Keratinocyte (primary cell): ENCODE measurements around the gene IFNL2. TPM values are rescaled to one million over a fixed set of nuclear protein-coding genes. Genes with fewer than 3 reads are reported as not detected.

Source experiments
- DNase-seq: peaks from one replicate; pipeline ENCODE4 v3.0.0-alpha.2; 2011; ENCODE audit warnings: low read depth, missing footprints, low spot score
- FAIRE-seq: peaks from 2 replicates; lab custom pipeline; 2011; peaks lifted over from hg19 to GRCh38; lab: Jason Lieb, UNC
- H2AFZ ChIP-seq: 2 replicates; pipeline ENCODE4 v1.6.0; 2012; ENCODE audit warnings: low read length, control low read depth, inconsistent platforms; ENCODE audit not compliant: control insufficient read depth
- H3K27ac ChIP-seq: 2 replicates; pipeline ENCODE4 v1.5.1; 2011; ENCODE audit warnings: low read length; ENCODE audit not compliant: control insufficient read depth, insufficient read depth
- H3K27me3 ChIP-seq: 3 replicates; pipeline ENCODE4 v1.6.0; 2011; ENCODE audit warnings: low read length; ENCODE audit not compliant: control insufficient read depth, insufficient read depth; ENCODE audit errors: extremely low read depth
- H3K36me3 ChIP-seq, 2 experiments: 2 replicates in 1 of 2; 3 replicates in 1 of 2; pipeline ENCODE4 v1.5.1; 2011; ENCODE audit warnings: low read length in 2 of 2, mild to moderate bottlenecking in 1 of 2; ENCODE audit not compliant: control insufficient read depth in 2 of 2, insufficient read depth in 2 of 2; ENCODE audit errors: extremely low read depth in 1 of 2
- H3K4me1 ChIP-seq: 3 replicates; pipeline ENCODE4 v1.5.1; 2011; ENCODE audit warnings: low read length; ENCODE audit not compliant: control insufficient read depth, insufficient read depth; ENCODE audit errors: extremely low read depth
- H3K4me2 ChIP-seq: 3 replicates; pipeline ENCODE4 v1.6.0; 2011; ENCODE audit warnings: low read depth, low read length; ENCODE audit not compliant: control insufficient read depth, insufficient read depth; ENCODE audit errors: extremely low read depth
- H3K4me3 ChIP-seq, 3 experiments: fragments of 200-600 bp in 1 of 3; sonication (generic) in 1 of 3; 2 replicates in 2 of 3; 3 replicates in 1 of 3; pipeline ENCODE4 v1.5.1; 2011 to 2016; ENCODE audit warnings: low read length in 3 of 3, mild to moderate bottlenecking in 3 of 3, control low read depth in 2 of 3, inconsistent platforms in 1 of 3, low read depth in 1 of 3, mixed read lengths in 1 of 3, mixed run types in 1 of 3, moderate library complexity in 1 of 3; ENCODE audit not compliant: control insufficient read depth in 2 of 3, insufficient read depth in 2 of 3; ENCODE audit errors: extremely low read depth in 1 of 3
- H3K79me2 ChIP-seq: 2 replicates; pipeline ENCODE4 v1.6.0; 2012; ENCODE audit warnings: low read length; ENCODE audit not compliant: control insufficient read depth, insufficient read depth
- H3K9ac ChIP-seq: 3 replicates; pipeline ENCODE4 v1.6.0; 2011; ENCODE audit warnings: low read length; ENCODE audit not compliant: control insufficient read depth, insufficient read depth; ENCODE audit errors: extremely low read depth
- H3K9me1 ChIP-seq: 3 replicates; pipeline ENCODE4 v1.6.0; 2011; ENCODE audit warnings: low read length; ENCODE audit not compliant: control insufficient read depth, insufficient read depth; ENCODE audit errors: extremely low read depth
- H3K9me3 ChIP-seq: 2 replicates; pipeline ENCODE4 v1.5.1; 2012; ENCODE audit warnings: low read depth, low read length; ENCODE audit not compliant: control insufficient read depth
- H4K20me1 ChIP-seq: 3 replicates; pipeline ENCODE4 v1.6.0; 2011; ENCODE audit warnings: low read length; ENCODE audit not compliant: control insufficient read depth, insufficient read depth; ENCODE audit errors: extremely low read depth
- CTCF ChIP-seq, 3 experiments: IDR thresholded peaks in 1 of 3; conservative IDR thresholded peaks in 1 of 3; optimal IDR thresholded peaks in 1 of 3; 2 replicates in 2 of 3; 3 replicates in 1 of 3; pipeline versions ENCODE3 to v1.5.1; 2011; ENCODE audit warnings: low read length in 3 of 3, mild to moderate bottlenecking in 3 of 3, moderate library complexity in 2 of 3, control low read depth in 1 of 3, inconsistent platforms in 1 of 3; ENCODE audit not compliant: insufficient read depth in 2 of 3; ENCODE audit errors: extremely low read depth in 1 of 3
- EZH2 ChIP-seq: IDR thresholded peaks from one replicate; pipeline ENCODE4 v1.6.1; 2012; ENCODE audit warnings: inconsistent platforms, mild to moderate bottlenecking, low read length, moderate library complexity
- dilution Hi-C: fragments of 300-500 bp; cut with MboI; formaldehyde crosslinking; loops from one replicate; pipeline ENCODE4 v1.7.0; 2020; ENCODE audit warnings: low sequenced_read_pairs; ENCODE audit not compliant: extremely low pct_ligation_motif_present
- polyA plus RNA-seq, 5 experiments: library from polyadenylated mRNA; depleted of rRNA in 3 of 5; stranded (reverse) in 3 of 5; stranded (forward) in 1 of 5; unstranded in 1 of 5; fragments of >200 nt; gene quantifications; 1 replicate in 1 of 5; 2 replicates in 3 of 5; 3 replicates in 1 of 5; pipeline versions ENCODE4 v1.2.1 to v1.2.3, GENCODE V29; 2011 to 2012; ENCODE audit warnings: missing spikeins in 2 of 5, low read depth in 1 of 5, low replicate concordance in 1 of 5

Gene IFNL2
- polyA plus RNA-seq, 1 donor (not counting 4 experiments of a cell fraction or from before 2014, with no cell fraction given) = not detected

GRCh38 chr19:39284032-39284431 is 15.8 kb downstream of the IFNL2 start:
- no peak for DNase-seq
- TF ChIP-seq CTCF (optimal IDR thresholded peaks at IDR 0.05 in 1 of 3, IDR thresholded peaks at IDR 0.05 in 1 of 3, conservative IDR thresholded peaks at IDR 0.05 in 1 of 3; ENCODE audit: extremely low read depth in 1 of 3, insufficient read depth in 2 of 3, low read length in 3 of 3) (no peak), EZH2 (no peak)
- no peaks in the 10 kb centered on the region for H3K79me2 ChIP-seq
- no peak overlapping the region for H3K9ac ChIP-seq
- H3K27ac ChIP-seq = no peak overlapping the region
- dilution Hi-C loops = no loop called here
- H4K20me1 ChIP-seq = no peaks in the 10 kb centered on the region
- H3K36me3 ChIP-seq = no peaks in the 10 kb centered on the region
- no peak overlapping the region for H2AFZ ChIP-seq
- no peaks in the 10 kb centered on the region for H3K27me3 ChIP-seq
- no peak overlapping the region for H3K4me3 ChIP-seq
- H3K4me2 ChIP-seq = no peak overlapping the region
- no peaks in the 10 kb centered on the region for H3K4me1 ChIP-seq
- no peak for FAIRE-seq
- no peaks in the 10 kb centered on the region for H3K9me1 ChIP-seq
- H3K9me3 ChIP-seq = no peaks in the 10 kb centered on the region

DNA sequence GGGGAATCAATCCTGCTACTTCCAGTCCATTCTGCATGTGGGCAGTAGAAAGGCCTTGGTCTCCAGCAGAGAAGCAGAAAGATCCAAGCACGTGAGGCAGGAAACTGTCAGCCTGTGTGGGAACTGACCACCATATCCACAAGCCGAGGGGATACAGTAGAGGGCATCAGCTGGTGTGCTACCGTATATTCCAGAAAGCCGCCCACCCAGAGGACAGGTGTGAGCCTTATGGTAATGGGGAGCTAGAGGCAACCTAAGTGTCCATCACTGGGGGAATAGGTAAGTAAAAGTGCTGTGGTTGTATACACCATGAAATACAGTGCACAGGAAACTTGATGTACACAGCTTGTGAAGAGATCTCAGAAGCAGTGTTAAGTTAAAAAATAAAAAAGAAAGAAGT is 25.2 kb downstream of the IFNL2 start:
- H2AFZ ChIP-seq = no peak overlapping the region
- H3K9me1 ChIP-seq = no peaks in the 10 kb centered on the region
- H4K20me1 ChIP-seq = no peaks in the 10 kb centered on the region
- H3K27ac ChIP-seq = no peak overlapping the region
- H3K27me3 ChIP-seq = peaks cover 3% of the 10 kb centered on the region
- H3K4me3 ChIP-seq = no peak overlapping the region
- H3K4me1 ChIP-seq = no peaks in the 10 kb centered on the region
- dilution Hi-C loops = no loop called here
- DNase-seq (no peak), FAIRE-seq (no peak)
- no peaks in the 10 kb centered on the region for H3K36me3 ChIP-seq
- no peak overlapping the region for H3K9ac ChIP-seq
- no peak overlapping the region for H3K4me2 ChIP-seq
- no peaks in the 10 kb centered on the region for H3K9me3 ChIP-seq
- H3K79me2 ChIP-seq = no peaks in the 10 kb centered on the region
- TF ChIP-seq CTCF (optimal IDR thresholded peaks at IDR 0.05 in 1 of 3, IDR thresholded peaks at IDR 0.05 in 1 of 3, conservative IDR thresholded peaks at IDR 0.05 in 1 of 3; ENCODE audit: extremely low read depth in 1 of 3, insufficient read depth in 2 of 3, low read length in 3 of 3) = no peak
- no peak for TF ChIP-seq EZH2
